Left lobe of liver (tissue), 2 donors: ENCODE data around the gene CASR. TPM values are rescaled to one million over a fixed set of nuclear protein-coding genes. Genes with fewer than 3 reads are reported as not detected.

ENCODE experiments used
- ATAC-seq: fragments of 200-7000 bp; cut with Tn5 transposase; one replicate; pipeline ENCODE4 v1.9.1; 2020; ENCODE audit warnings: mild to moderate bottlenecking, moderate library complexity
- DNase-seq: peaks from one replicate; pipeline ENCODE4 v3.0.0-alpha.2; 2020; ENCODE audit warnings: low spot score
- total RNA-seq: library from RNA; stranded (reverse); gene quantifications from one replicate; pipeline ENCODE4 v1.2.1, GENCODE V29; 2021
- donor health status: DM: no; HTN: no; CAD: no; lungs with moderate emphysema.
- donor health status: DM: no; HTN: yes; CAD: no.

CASR gene
- total RNA-seq, 1 donor from 2014 or later: 0.30 TPM

DNA sequence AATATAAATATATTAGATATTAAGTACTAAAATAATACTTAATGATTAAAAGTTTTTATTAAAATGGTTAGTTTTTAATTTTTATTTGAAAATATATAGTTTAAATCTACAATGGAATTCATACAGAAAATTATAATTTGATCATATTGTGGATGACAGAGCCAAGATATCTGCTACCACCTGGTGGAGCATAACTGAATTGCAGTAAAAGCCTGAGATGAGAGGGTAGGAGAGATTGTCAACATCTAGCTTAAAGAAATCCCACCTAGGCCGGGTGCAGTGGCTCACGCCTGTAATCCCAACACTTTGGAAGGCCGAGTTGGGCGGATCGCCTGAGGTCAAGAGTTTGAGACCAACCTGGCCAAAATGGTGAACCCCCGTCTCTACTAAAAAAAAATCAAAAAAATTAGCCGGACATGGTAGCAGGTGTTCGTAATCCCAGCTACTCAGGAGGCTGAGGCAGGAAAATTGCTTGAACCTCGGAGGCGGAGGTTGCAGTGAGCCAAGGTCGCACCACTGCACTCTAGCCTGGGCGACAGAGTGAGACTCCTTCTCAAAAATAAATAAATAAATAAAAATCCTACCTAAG lies 116.5 kb downstream of the CASR start:
- ATAC-seq (peak; percentile 34), DNase-seq (no peak)

DNA sequence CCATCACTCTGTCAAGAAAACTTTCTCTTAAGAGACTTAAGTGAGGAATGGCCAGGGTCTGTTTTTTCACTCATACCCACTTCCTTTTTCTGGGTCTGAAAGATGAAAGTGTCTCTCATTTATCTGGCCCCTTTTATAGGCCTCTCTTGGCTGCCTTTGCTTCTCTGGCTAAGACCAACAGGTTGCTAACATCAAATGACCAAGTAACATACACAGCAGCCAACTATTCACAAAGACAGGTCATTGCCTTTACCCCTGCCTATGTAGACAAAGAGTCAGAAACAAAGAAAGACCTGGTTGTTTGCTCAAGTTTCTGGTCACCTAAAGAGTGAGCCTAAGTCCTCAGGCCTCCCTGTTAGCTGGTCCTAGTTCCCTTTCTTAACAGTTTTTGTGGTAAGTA lies 117.6 kb downstream of the CASR start:
- ATAC-seq: no peak
- no peak for DNase-seq

DNA sequence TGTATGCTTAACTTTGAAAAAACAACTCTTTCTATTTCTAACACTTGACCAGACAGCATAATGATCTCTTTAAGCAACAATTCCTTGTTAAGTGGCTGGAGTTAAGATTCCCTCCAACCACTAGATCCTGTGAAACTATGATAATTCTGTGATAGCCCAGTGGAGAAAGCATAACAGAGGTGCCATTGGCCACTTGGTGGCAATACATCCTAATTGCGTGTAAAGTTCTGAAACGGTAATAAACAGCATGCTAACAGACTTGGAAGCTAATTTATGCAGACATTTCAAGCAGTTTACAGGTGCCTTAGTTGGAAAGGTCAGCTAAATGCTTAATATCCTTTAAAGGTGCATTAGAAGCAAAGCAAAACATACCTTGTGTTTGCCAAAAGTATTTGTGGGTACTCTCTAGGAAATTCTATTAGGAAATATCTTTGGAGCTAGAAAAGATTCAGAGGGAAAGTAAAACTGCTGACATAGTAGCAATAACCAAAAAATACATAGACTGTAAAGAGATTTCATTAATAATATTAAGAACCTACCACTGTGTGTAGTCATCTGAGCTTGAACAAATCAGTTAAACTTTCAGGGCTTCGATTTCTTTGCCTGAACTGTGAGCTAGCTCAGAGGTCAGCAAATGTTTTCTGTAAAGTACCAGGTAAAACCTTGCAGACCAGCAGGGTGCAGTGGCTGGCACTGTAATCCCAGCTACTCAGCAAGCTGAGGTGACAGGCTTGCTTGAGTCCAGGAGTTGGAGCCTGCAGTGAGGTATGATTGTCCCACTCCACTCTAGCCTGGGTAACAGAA lies 122.6 kb downstream of the CASR start:
- DNase-seq (peak; percentile 67), ATAC-seq (peak; percentile 98)

DNA sequence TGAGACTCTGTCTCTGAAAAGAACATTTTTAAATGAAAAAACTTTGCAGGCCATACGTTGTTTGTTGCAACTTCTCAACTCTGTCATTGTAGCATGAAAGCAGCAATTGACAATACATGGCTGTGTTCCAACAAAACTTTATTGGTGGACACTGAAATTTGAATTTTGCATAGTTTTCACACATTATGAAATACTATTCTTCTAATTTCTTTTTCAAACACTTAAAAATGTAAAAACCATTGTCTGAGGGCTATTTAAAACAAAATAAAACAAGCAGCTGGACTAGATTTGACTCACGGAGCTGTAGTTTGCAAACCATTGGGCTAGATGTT lies 123.1 kb downstream of the CASR start:
- ATAC-seq: no peak
- DNase-seq: no peak

DNA sequence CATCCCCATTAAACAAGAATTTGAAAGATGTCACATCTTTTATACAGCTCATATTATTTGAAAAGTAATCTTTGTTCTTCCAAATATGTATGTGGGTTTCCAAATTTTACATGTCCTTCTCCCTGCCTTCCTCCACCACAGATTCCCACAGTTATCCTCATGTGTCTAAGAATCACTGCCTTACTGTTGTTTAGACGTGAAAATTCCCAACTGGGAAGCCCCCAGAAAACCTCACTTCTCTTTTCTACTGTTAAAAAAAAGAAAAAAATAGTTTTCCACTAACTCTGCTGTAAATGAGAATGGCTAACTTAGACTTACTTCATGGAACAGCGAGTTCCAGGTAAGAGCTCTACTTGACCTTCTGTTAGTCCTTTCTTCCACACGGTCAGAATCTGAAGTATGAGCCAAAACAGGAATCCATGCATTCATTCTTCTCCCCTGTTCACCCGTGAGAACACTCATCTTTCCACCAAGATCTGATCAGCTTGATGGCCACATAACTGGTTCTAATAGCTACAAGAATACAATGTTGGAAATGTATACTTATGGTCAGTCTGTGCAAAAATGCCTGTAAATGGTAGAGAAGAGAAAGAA lies 123.7 kb downstream of the CASR start:
- ATAC-seq (no peak), DNase-seq (no peak)

DNA sequence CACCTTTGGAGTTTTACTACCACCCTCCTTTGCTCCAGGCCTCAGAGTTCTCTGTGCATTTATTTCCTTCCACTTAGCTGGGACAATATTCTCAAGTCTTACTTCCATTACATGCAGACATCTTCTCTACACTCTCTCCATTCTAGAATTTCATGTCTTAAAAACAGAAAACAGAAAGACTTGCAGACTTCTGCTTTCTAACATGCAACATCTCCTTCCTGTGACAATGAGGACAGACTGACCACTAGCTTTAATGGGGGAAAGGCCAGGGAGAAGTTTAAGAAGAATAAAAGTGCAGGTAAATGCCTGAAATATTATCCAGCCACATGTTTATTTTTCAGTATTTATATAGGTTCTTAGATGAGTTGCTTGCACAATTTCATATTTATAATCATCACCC lies 124.5 kb downstream of the CASR start:
- ATAC-seq: no peak
- no peak for DNase-seq

DNA sequence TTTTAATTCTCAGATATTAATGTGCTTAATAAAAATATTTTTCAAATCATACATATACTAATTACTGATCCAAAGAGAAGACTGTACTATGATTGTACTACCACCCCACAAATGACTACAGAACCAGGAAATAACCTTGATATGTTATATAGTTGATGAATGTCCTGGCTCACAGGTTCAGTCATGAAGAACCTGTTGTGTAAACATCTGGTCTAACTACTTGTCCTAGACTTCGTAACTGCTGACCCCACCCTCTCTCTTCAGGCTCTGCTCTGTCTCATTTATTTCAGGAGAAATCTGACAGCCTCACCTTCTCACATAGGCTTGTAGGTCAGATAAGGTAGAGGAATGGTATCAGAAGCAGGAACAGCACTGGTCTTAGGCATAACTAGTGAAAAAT lies 126.9 kb downstream of the CASR start:
- DNase-seq (no peak), ATAC-seq (no peak)

DNA sequence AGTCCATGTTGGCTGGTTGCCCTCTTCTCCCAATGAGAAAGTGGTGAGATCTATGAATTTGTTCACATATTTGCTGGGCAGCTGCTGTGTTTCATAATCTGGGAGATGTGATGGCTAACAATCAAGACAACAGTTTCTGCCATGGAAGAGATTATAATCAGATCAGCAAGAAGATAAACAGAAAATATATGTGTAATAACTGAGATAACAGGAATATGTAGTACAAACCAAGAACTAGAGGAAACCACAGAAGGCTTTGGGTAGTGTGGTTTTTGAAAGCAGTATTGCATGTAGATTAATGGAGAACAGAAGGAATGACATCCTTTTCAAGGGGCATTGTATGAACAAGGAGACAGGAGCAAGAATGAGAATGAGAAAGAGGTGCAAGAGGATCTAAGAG lies 129.4 kb downstream of the CASR start:
- no peak for ATAC-seq
- no peak for DNase-seq

DNA sequence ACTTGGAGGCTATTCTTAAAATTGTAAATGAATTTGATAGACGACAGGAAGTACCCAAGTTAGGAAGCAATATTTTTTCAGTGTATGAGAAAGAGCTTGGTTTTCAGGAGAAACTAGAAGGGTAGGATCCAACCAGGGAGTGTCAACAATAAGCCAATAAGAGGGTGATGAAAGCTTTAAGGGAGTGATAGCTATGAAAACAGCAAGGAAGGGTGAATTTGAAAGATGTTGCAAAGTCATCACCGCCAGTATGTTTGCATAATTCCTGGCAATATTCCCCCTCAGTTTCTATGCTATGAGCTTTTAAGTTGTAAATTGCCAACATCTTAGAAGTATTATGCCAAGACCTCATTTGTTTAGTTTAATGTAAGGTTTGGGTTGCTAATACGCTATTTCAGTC lies 129.8 kb downstream of the CASR start:
- DNase-seq (no peak), ATAC-seq (no peak)

DNA sequence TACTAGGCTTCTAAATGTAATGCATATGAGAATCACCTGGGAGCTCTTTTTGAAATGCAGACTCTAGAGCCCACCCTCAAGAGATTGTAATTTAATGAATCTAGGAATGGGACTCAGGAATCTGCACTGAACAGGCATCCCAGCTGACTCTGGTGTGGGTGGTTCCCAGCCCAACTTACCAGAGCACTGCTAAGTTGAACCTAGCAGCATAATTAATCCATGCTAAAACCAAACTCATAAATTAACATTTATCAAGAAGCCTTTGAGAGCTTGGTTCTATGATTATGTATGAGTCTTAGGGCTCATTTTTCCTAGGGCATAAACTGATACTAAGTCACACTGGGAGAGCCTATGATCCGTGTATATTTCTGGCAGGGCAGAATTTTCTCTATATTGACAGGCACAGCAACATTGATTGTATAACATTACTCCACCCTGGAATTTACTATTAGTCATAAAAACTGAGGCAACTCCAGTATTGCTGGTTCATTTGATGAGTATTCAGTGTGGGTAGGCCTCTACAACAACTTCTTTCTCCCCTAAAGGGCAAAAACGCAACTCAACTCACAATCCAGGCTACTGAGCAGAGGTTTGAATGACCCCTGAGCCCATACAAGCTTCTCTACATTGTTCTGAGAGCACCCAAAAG lies 130.9 kb downstream of the CASR start:
- ATAC-seq: no peak

DNA sequence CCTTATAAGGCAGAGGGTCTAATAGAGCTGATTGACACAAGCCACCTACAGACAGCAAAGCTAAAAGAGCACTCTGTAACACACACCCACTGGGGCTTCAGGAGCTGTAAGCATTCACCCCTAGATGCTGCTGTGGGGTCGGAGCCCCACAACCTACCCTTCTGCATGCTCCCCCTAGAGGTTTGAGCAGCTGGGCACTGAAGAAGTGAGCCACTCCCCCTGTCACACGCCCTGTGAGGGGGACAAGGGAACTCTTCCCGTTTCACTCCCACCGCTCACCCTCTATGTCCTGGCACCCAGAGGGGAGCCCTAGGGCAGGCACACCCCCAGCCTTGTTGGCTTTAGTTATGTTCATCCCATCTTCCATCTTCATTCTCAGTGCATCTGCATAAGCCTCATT lies 132.2 kb downstream of the CASR start:
- no peak for ATAC-seq
- DNase-seq: no peak

More for the DNA sequence above, 130.9 kb downstream of the CASR start:
- no peak for DNase-seq

DNA sequence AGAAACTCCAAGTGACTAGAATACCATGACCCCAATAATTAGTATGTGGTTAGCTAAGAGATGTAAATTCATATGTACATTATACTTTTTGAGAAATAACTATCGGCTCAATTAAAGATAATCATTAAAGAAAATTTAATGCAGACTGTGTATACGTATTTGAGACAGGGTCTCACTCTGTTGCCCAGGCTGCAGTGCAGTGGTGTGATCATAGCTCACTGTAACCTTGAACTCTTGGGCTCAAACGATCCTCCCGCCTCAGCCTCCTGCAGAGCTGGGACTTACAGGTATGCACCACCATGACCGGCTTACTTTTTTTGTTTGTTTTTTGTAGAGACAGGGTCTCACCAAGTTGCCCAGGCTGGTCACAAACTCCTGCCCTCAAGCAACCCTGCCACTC lies 132.9 kb downstream of the CASR start:
- DNase-seq: no peak
- ATAC-seq: no peak

DNA sequence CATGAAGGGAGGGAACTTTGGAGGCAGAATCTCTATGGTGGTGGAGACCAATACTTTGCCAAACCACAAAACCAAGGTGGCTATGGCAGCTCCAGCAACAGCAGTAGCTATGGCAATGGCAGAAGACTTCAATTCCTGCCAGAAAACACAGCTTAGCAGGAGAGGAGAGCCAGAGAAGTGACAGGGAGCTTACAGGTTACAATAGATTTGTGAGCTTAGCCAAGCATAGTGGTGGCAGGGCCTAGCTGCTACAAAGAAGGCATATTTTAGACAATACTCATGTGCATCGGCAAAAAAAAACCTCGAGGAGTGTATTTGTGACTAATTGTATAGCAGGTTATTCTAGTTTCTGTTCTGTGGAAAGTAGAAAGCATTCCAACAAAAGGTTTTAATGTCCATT lies 135.2 kb downstream of the CASR start:
- DNase-seq: no peak
- ATAC-seq: no peak

DNA sequence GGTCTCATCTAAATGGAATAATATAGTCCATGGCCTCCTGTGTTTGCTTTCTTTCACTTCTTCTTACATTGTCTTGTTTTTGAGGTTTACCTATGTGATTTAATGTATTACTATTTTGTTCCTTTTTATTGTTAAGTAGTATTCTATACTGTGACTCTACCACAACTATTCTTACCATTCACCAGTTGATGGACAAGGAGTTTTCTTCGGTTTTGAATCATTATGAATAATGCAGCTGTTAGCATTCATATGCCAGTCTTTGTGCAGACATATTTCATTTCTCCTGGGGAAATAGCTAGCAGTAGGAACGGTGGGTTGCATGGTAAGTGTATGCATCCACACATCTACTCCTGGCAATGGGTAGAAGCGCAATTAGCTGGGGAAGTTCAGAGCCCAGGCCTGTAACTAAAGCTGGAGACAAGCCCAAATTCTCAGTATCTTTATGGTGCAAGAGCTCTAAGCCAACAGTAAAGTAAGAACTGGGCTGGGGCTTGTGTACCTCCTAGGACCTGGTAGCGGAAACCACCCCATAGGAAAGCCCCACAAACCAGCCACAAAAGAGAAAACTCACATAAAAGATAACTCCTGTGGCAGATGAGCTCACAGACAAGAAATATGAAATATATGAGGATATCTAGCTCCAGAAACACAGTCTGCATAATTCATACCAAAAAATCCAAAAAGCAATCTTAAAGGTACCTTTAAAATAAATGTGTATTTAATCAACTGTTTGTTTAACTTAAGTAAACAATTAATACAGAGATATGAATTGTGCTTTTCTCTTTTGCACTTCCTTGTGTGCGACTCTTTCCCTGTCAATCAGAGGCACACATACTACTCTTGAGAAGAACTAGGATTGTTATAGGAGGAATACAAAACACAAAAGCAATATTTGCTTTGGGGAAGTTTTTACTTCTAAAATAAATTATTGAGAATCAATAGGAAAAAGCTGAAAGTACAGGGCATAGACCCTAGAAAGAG lies 138.9 kb downstream of the CASR start:
- DNase-seq (no peak), ATAC-seq (no peak)

DNA sequence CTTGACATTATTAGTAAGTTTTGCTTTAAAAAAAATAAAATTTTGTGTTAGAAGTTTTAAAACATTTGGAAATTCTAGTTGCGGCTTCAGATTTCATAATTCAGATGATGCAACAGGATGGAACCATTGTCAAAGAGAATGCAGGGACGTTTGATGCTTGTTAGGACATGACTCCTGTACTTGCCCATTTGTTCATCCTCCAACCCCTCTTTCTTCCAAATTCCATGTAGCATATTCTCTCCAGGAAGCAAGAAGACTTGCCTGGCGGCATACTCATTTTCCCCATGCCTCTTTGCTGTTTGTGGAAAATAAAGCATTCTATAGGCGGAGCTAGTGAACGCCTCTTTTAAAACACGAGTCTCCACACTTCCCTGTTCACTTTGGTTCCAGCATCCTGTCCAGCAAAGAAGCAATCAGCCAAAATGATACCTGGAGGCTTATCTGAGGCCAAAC lies 141.4 kb downstream of the CASR start, which contains the start of gene CSTA:
Gene CSTA (plus strand): TSS at position 378 of the 453 bp plus-strand sequence. CDS start 45 bp downstream, at position 423.
- DNase-seq (no peak), ATAC-seq (peak; percentile 74)

DNA sequence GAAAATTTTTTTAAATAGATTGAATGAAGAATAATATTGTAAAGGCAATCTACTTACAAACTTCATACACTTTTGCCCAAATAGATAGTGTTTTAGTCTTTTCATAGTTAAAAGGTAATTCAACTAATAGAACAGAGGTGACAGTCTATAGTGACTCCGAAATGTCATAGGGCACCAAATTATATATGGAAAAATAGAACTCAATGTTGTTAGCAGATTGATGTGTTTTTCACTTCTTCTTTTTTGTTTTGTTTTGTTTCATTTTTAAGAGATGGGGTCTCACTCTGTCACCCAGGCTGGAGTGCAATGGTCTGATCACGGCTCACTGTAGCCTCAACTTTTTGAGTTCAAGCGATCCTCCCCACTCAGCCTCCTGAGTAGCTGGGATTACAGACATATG lies 142.3 kb downstream of the CASR start:
- DNase-seq (no peak), ATAC-seq (no peak)

DNA sequence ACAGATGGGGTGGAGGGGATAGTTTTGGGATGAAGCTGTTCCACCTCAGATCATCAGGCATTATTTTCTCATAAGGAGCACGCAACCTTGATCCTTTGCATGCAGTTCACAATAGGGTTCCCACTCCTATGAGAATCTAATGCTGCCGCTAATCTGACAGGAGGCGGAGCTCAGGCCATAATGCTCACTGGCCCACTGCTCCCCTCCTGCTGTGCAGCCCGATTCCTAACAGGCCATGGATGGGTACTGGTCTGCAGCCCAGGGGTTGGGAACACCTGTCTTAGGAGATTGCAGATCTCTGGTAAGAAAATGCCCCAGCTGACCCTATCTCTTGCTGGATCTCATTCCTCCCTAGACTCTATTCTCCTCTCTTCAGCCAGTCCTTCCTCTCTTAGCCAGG lies 148.4 kb downstream of the CASR start:
- ATAC-seq (no peak), DNase-seq (no peak)

DNA sequence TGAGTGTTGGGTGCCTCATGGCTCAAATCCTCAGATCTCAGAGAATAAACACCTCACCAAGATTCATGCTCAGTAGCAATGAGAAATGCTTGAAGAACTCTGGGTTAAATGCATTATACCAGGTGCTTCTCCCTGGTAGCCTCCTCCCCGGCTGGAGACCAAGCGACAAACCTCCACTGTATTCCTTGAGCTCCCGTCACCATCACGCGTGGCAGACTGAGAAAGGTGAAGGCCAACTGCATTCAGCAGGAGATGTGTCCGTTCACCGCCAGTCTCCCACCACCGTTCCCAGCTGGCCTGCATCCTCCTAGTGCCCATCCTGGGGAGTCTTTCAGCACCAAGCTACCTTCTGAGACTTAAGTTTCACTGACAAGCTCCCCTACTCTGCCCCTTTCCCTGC lies 149.1 kb downstream of the CASR start:
- ATAC-seq (no peak), DNase-seq (no peak)
